Measurements from ENCODE around the gene ALPP. TPM values are rescaled to one million over a fixed set of nuclear protein-coding genes. Genes with fewer than 3 reads are reported as not detected.
"Not testable (repeated sequence)": the region's sequence is repeated elsewhere in the genome, so short reads cannot be mapped to it uniquely, and the experiment has no call there.

ALPP gene
- total RNA-seq, 1 experiment from 2014 or later = 0.20 TPM

- Histone ChIP-seq H3T11ph (ENCODE audit: low read length) (no peak overlapping the region), H3K14ac (ENCODE audit: insufficient read depth, low read length) (no peak overlapping the region), H2BK15ac (ENCODE audit: low read depth, low read length) (no peak overlapping the region), H3K4me2 (ENCODE audit: insufficient read depth, insufficient read length, low read length) (no peak overlapping the region), H2BK5ac (ENCODE audit: insufficient read length, low read length) (no peak overlapping the region), H3K27ac (ENCODE audit: insufficient read length, low read depth, low read length) (no peak overlapping the region), H4K91ac (ENCODE audit: insufficient read length, low read depth, low read length) (no peak overlapping the region), H3K18ac (ENCODE audit: insufficient read length, low read depth, low read length) (no peak overlapping the region), H4K20me1 (ENCODE audit: control insufficient read depth, insufficient read depth, insufficient read length) (no peaks in the 10 kb centered on the region), H2BK20ac (ENCODE audit: low read depth, low read length, poor library complexity, severe bottlenecking) (no peak overlapping the region), H4K8ac (replicated peaks; ENCODE audit: insufficient read length, low read depth, low read length) (no peak overlapping the region), H3K27me3 (ENCODE audit: insufficient read depth, low read length) (no peaks in the 10 kb centered on the region), H3K4ac (ENCODE audit: low read depth, low read length) (no peak overlapping the region), H3K79me1 (ENCODE audit: insufficient read depth, low read depth, low read length, poor library complexity, severe bottlenecking) (no peaks in the 10 kb centered on the region), H4K5ac (ENCODE audit: insufficient read length, low read depth, low read length) (no peak overlapping the region), H3K23me2 (ENCODE audit: insufficient read length, low read depth, low read length, poor library complexity, severe bottlenecking) (no peaks in the 10 kb centered on the region), H2BK120ac (ENCODE audit: low read depth, low read length, poor library complexity, severe bottlenecking) (no peak overlapping the region), H2BK12ac (ENCODE audit: insufficient read length, low read depth, low read length) (no peak overlapping the region), H3K4me1 (ENCODE audit: insufficient read depth, low read length) (no peaks in the 10 kb centered on the region), H2AFZ (ENCODE audit: low read length) (no peak overlapping the region), H2AK5ac (ENCODE audit: insufficient read length, low read length) (no peak overlapping the region), H3K9me3 (ENCODE audit: control insufficient read depth, low read depth, low read length) (no peaks in the 10 kb centered on the region), H3K23ac (ENCODE audit: insufficient read length, low read depth, low read length) (no peak overlapping the region), H3K79me2 (ENCODE audit: insufficient read depth, low read length) (no peaks in the 10 kb centered on the region), H3K9ac (ENCODE audit: extremely low read depth, insufficient read length, low read length) (no peak overlapping the region), H3K56ac (ENCODE audit: insufficient read length, low read depth, low read length) (no peak overlapping the region)
- TF ChIP-seq CTCF (conservative IDR thresholded peaks at IDR 0.05) = no peak
- Mint-ChIP-seq H3K27me3 (ENCODE audit: low read depth) (peaks cover 4% of the 10 kb centered on the region; the same call in 1 of the 2 replicates), H3K4me1 (peaks cover 17 to 36% of the 10 kb centered on the region in 2 experiments), H3K27ac (no peak overlapping the region), H3K4me3 (no peak overlapping the region), H3K9me3 (no peaks in the 10 kb centered on the region), H3K36me3 (ENCODE audit: insufficient read depth in 1 of 3, low read depth in 3 of 3) (peaks cover 0 to under 1% (median 0%) of the 10 kb centered on the region in 3 experiments; a peak in 2 of 7 replicates)
- WGBS (ENCODE audit: extremely low coverage, insufficient read length, low lambda C conversion rate) = no CpG with 5 or more reads among the region's 15 CpGs
- DNase-seq = no peak
Observed at GRCh38 chr2:232369126-232369951, 9.2 kb upstream of the ALPP start.

DNA sequence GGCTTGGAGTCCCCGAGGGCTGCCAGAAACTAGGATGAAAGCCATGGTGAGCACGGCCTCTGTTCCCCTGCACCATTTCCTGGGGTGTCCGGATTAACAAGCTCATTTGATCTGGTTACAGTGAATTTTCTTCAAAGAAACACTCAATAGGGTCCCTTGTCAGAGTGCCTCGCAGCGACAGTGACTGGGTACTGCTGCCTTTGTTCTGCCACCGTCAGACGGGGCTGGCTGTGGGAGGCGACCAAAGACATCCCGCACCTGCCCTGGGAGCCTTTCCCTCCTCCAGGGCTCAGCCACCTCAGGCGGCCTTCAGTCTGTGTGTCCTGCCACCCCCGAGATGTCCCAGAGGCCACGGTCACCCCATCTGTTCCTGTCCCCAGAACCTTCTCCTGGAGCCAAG is 8.5 kb upstream of the ALPP start:
- not testable (repeated sequence) for H2AK5ac ChIP-seq (ENCODE audit: insufficient read length, low read length); H3K18ac ChIP-seq (ENCODE audit: insufficient read length, low read depth, low read length); H2BK120ac ChIP-seq (ENCODE audit: low read depth, low read length, poor library complexity, severe bottlenecking); H3K27me3 ChIP-seq (ENCODE audit: insufficient read depth, low read length); H4K8ac ChIP-seq (replicated peaks; ENCODE audit: insufficient read length, low read depth, low read length); H4K20me1 ChIP-seq (ENCODE audit: control insufficient read depth, insufficient read depth, insufficient read length); H2BK12ac ChIP-seq (ENCODE audit: insufficient read length, low read depth, low read length); H3K27me3 Mint-ChIP-seq (ENCODE audit: low read depth); H3K27ac ChIP-seq (ENCODE audit: insufficient read length, low read depth, low read length); H3K79me2 ChIP-seq (ENCODE audit: insufficient read depth, low read length); H3K4ac ChIP-seq (ENCODE audit: low read depth, low read length); DNase-seq; H3K9ac ChIP-seq (ENCODE audit: extremely low read depth, insufficient read length, low read length); H3K79me1 ChIP-seq (ENCODE audit: insufficient read depth, low read depth, low read length, poor library complexity, severe bottlenecking); H2BK15ac ChIP-seq (ENCODE audit: low read depth, low read length); H3K9me3 ChIP-seq (ENCODE audit: control insufficient read depth, low read depth, low read length); H3K4me3 Mint-ChIP-seq; H3K4me1 ChIP-seq (ENCODE audit: insufficient read depth, low read length); H3K9me3 Mint-ChIP-seq; H2AFZ ChIP-seq (ENCODE audit: low read length); H3K23ac ChIP-seq (ENCODE audit: insufficient read length, low read depth, low read length); H3T11ph ChIP-seq (ENCODE audit: low read length); H3K36me3 Mint-ChIP-seq (ENCODE audit: insufficient read depth in 1 of 3, low read depth in 3 of 3); H2BK5ac ChIP-seq (ENCODE audit: insufficient read length, low read length); H2BK20ac ChIP-seq (ENCODE audit: low read depth, low read length, poor library complexity, severe bottlenecking); H4K91ac ChIP-seq (ENCODE audit: insufficient read length, low read depth, low read length); H3K27ac Mint-ChIP-seq; H3K56ac ChIP-seq (ENCODE audit: insufficient read length, low read depth, low read length); H3K14ac ChIP-seq (ENCODE audit: insufficient read depth, low read length); H3K23me2 ChIP-seq (ENCODE audit: insufficient read length, low read depth, low read length, poor library complexity, severe bottlenecking); H4K5ac ChIP-seq (ENCODE audit: insufficient read length, low read depth, low read length); H3K4me2 ChIP-seq (ENCODE audit: insufficient read depth, insufficient read length, low read length)
- WGBS (ENCODE audit: extremely low coverage, insufficient read length, low lambda C conversion rate) = no CpG with 5 or more reads among the region's 12 CpGs
- peaks cover 23 to 43% of the 10 kb centered on the region in 2 experiments for H3K4me1 Mint-ChIP-seq

Data from H9 (cell line).